Measurements from ENCODE around the gene MRPL40. TPM values are rescaled to one million over a fixed set of nuclear protein-coding genes. Genes with fewer than 3 reads are reported as not detected.

MRPL40 gene
- total and polyA plus RNA-seq, 10 of the 15 experiments (the other 5 are each of a cell fraction or from before 2014, with no cell fraction given): 41.2 to 207 (median 69.1) TPM

- 97% methylated on average over 9 of the region's 9 CpGs for WGBS (ENCODE audit: insufficient coverage, insufficient replicate concordance, low lambda C conversion rate, missing lambda C conversion rate)
- RAD21 ChIA-PET (ENCODE audit: unreplicated experiment): no interaction called here
Observed at GRCh38 chr22:19466848-19467752, 34.8 kb downstream of the MRPL40 start.

More at GRCh38 chr22:19466848-19467752, 34.8 kb downstream of the MRPL40 start:
- ChIA-PET SMC1A (ENCODE audit: uncharacterized antibody, unreplicated experiment) (no interaction called here), POLR2A (interaction anchor here (0.6 kb wide), 1 partner anchor 131 kb away, joined by 3 read pairs; no protein-coding TSS in a partner anchor), CTCF (interaction anchor here (0.6 to 0.9 kb wide), 2 partner anchors 10 to 98 kb away, joined by 3 read pairs; no protein-coding TSS in a partner anchor)
- Histone ChIP-seq H3K4me1 (ENCODE audit: control insufficient read depth, insufficient read depth, low read length) (no peaks in the 10 kb centered on the region), H3K4me3 (no peak overlapping the region), H3K36me3 (ENCODE audit: control insufficient read depth in 2 of 2, insufficient read depth in 2 of 2, low read length in 1 of 2) (peaks cover 38 to 43% of the 10 kb centered on the region in 2 experiments), H3K4me2 (ENCODE audit: control insufficient read depth, insufficient read depth) (no peak overlapping the region), H4K20me1 (ENCODE audit: control insufficient read depth, insufficient read depth) (peaks cover 2% of the 10 kb centered on the region; the same call in 1 of the 2 replicates), H3K9ac (ENCODE audit: control insufficient read depth, insufficient read depth, low read length) (no peak overlapping the region), H3K9me3 (replicated peaks; ENCODE audit: control insufficient read depth, insufficient read depth, low read length) (no peaks in the 10 kb centered on the region), H2AFZ (ENCODE audit: control insufficient read depth, low read depth, low read length) (no peak overlapping the region), H3K27me3 (replicated peaks in 1 of 2; ENCODE audit: control insufficient read depth in 2 of 2, insufficient read depth in 2 of 2, low read length in 1 of 2) (no peaks in the 10 kb centered on the region), H3K27ac (ENCODE audit: control insufficient read depth, insufficient read depth) (no peak overlapping the region), H3K79me2 (ENCODE audit: control insufficient read depth, insufficient read depth, low read length) (no peaks in the 10 kb centered on the region; the same call in 1 of the 2 replicates)
- ATAC-seq (no peak), FAIRE-seq (no peak), DNase-seq (ENCODE audit: low read depth, low spot score) (no peak)
- intact Hi-C loops (cut with micrococcal nuclease; ENCODE audit: unreplicated experiment) (no loop called here), in situ Hi-C loops (cut with MboI) (no loop called here)
- BruUV-seq (replicated peaks): no TSS peak
- no peak for TF ChIP-seq POLR2AphosphoS2 (IDR thresholded peaks at IDR 0.05; ENCODE audit: low read depth, low read length)
- no peak for TF ChIP-seq ZSCAN29 (IDR thresholded peaks at IDR 0.05)
- TF ChIP-seq NFYB (IDR thresholded peaks at IDR 0.05; ENCODE audit: insufficient read depth, low read depth, low read length): no peak
- no peak for TF ChIP-seq SUPT20H (IDR thresholded peaks at IDR 0.05; ENCODE audit: borderline replicate concordance, control insufficient read depth, low read depth, low read length)
- no peak for TF ChIP-seq GATAD2B (conservative IDR thresholded peaks at IDR 0.05; ENCODE audit: low read depth)
- TF ChIP-seq IRF3 (IDR thresholded peaks at IDR 0.05): no peak
- TF ChIP-seq HDGF (IDR thresholded peaks at IDR 0.05): no peak
- TF ChIP-seq ZNF207 (IDR thresholded peaks at IDR 0.05; ENCODE audit: borderline replicate concordance): no peak
- no peak for TF ChIP-seq WRNIP1 (IDR thresholded peaks at IDR 0.05; ENCODE audit: borderline replicate concordance, low read depth, low read length)
- TF ChIP-seq RCOR1 (conservative IDR thresholded peaks at IDR 0.05; ENCODE audit: low read depth, low read length): no peak
- no peak for TF ChIP-seq EP300 (IDR thresholded peaks at IDR 0.05; ENCODE audit: borderline replicate concordance in 1 of 2, control insufficient read depth in 1 of 2, low read depth in 2 of 2, low read length in 2 of 2)
- TF ChIP-seq E4F1 (IDR thresholded peaks at IDR 0.05; ENCODE audit: borderline replicate concordance, partially characterized antibody): no peak
- no peak for TF ChIP-seq E2F4 (IDR thresholded peaks at IDR 0.05; ENCODE audit: low read depth, low read length)
- TF ChIP-seq KAT2A (conservative IDR thresholded peaks at IDR 0.05; ENCODE audit: control insufficient read depth, low read depth, low read length): no peak
- no peak for TF ChIP-seq MYB (IDR thresholded peaks at IDR 0.05; ENCODE audit: borderline replicate concordance, low read depth, low read length)
- TF ChIP-seq PKNOX1 (IDR thresholded peaks at IDR 0.05): no peak
- TF ChIP-seq PML (IDR thresholded peaks at IDR 0.05; ENCODE audit: low read length): no peak
